HCT116 (cell line): ENCODE results near the gene C8A. TPM values are rescaled to one million over a fixed set of nuclear protein-coding genes. Genes with fewer than 3 reads are reported as not detected.

Experiments
- ATAC-seq: fragments of 200-7000 bp; cut with Tn5 transposase; 2 replicates; pipeline ENCODE4 v1.9.1; 2020; ENCODE audit warnings: mild to moderate bottlenecking, moderate library complexity
- BruUV-seq: library from RNA; stranded (reverse); fragments of 400-500 nt; replicated peaks from 2 replicates; lab custom pipeline; 2021; lab: Mats Ljungman, UMichigan
- CTCF ChIA-PET: fragments of 300-600 bp; sonication (Branson Sonifier 250); formaldehyde crosslinking; loops from one replicate; lab custom pipeline; 2021; ENCODE audit warnings: antibody characterized with exemption; lab: Charles Lee
- POLR2A ChIA-PET: fragments of 300-600, 350-600 bp; sonication (Branson Sonifier 250); formaldehyde crosslinking; loops from one replicate; lab custom pipeline; 2021; ENCODE audit warnings: antibody characterized with exemption; lab: Charles Lee
- RAD21 ChIA-PET, 2 experiments: fragments of 300-600 bp; sonication (Branson Sonifier 250); formaldehyde crosslinking; loops; one replicate each; lab custom pipeline; 2023; ENCODE audit warnings: low total read pairs in 2 of 2; ENCODE audit not compliant: uncharacterized antibody in 2 of 2, unreplicated experiment in 2 of 2, low non-redundant PET in 1 of 2; lab: Charles Lee
- DNase-seq: peaks from one replicate; pipeline ENCODE4 v3.0.0-alpha.2; 2010; ENCODE audit warnings: low read depth, low spot score
- H2AFZ ChIP-seq: fragments of 200-600 bp; shearing (Covaris generic), sonication (generic); 2 replicates; pipeline ENCODE4 v1.6.1; 2017; ENCODE audit warnings: low read depth, mixed run types, mixed read lengths, antibody characterized with exemption, low read length; ENCODE audit not compliant: poor library complexity, severe bottlenecking
- H3K27ac ChIP-seq: 2 replicates; pipeline ENCODE4 v1.5.1; 2012; ENCODE audit warnings: low read depth, low read length
- H3K27me3 ChIP-seq: fragments of 200-600 bp; sonication (generic); 2 replicates; pipeline ENCODE4 v1.6.1; 2016; ENCODE audit warnings: mixed run types, low read length, mixed read lengths; ENCODE audit not compliant: insufficient read depth
- H3K36me3 ChIP-seq, 2 experiments: fragments of 200-500 bp in 1 of 2; fragments of 200-600 bp in 1 of 2; sonication (Bioruptor generic) in 1 of 2; sonication (generic) in 1 of 2; 2 replicates each; pipeline versions ENCODE4 v1.5.1 to v1.6.1; 2014 to 2016; ENCODE audit warnings: low read length in 2 of 2, inconsistent platforms in 1 of 2, mixed read lengths in 1 of 2, mixed run types in 1 of 2; ENCODE audit not compliant: insufficient read depth in 2 of 2, control insufficient read depth in 1 of 2
- H3K4me1 ChIP-seq, 2 experiments: fragments of 200-600 bp in 1 of 2; sonication (generic) in 1 of 2; 2 replicates each; pipeline versions ENCODE4 v1.5.1 to v1.6.1; 2012 to 2017; ENCODE audit warnings: low read length in 2 of 2, inconsistent platforms in 1 of 2, mild to moderate bottlenecking in 1 of 2, mixed read lengths in 1 of 2, mixed run types in 1 of 2, moderate library complexity in 1 of 2; ENCODE audit not compliant: insufficient read depth in 2 of 2, control insufficient read depth in 1 of 2
- H3K4me2 ChIP-seq: fragments of 200-600 bp; sonication (generic); 2 replicates; pipeline ENCODE4 v1.6.1; 2017; ENCODE audit warnings: mixed run types, low read length, mixed read lengths
- H3K4me3 ChIP-seq, 2 experiments: fragments of 200-600 bp in 1 of 2; sonication (generic) in 1 of 2; replicated peaks in 1 of 2; 2 replicates each; pipeline ENCODE4 v1.5.1; 2011 to 2016; ENCODE audit warnings: low read length in 2 of 2, control low read depth in 1 of 2, low read depth in 1 of 2, mild to moderate bottlenecking in 1 of 2, mixed read lengths in 1 of 2, mixed run types in 1 of 2
- H3K79me2 ChIP-seq: fragments of 200-600 bp; sonication (generic); 2 replicates; pipeline ENCODE4 v1.6.1; 2017; ENCODE audit warnings: mild to moderate bottlenecking, mixed run types, low read length, moderate library complexity, mixed read lengths; ENCODE audit not compliant: insufficient read depth
- H3K9ac ChIP-seq: fragments of 200-600 bp; sonication (generic); 2 replicates; pipeline ENCODE4 v1.6.1; 2016; ENCODE audit warnings: low read length, mixed read lengths
- H3K9me2 ChIP-seq: fragments of 200-600 bp; sonication (generic), shearing (Covaris generic); 2 replicates; pipeline ENCODE4 v1.6.1; 2017; ENCODE audit warnings: mixed run types, mild to moderate bottlenecking, moderate library complexity; ENCODE audit not compliant: insufficient read depth
- H3K9me3 ChIP-seq, 2 experiments: fragments of 200-500 bp in 1 of 2; fragments of 200-600 bp in 1 of 2; sonication (Bioruptor generic) in 1 of 2; sonication (generic) in 1 of 2; 2 replicates each; pipeline ENCODE4 v1.6.1; 2014 to 2017; ENCODE audit warnings: low read length in 2 of 2, mixed read lengths in 2 of 2, inconsistent platforms in 1 of 2, low read depth in 1 of 2, mild to moderate bottlenecking in 1 of 2, mixed run types in 1 of 2, moderate library complexity in 1 of 2; ENCODE audit not compliant: control insufficient read depth in 1 of 2, insufficient read depth in 1 of 2
- H4K20me1 ChIP-seq: fragments of 200-600 bp; sonication (generic), shearing (Covaris generic); 2 replicates; pipeline ENCODE4 v1.6.1; 2017; ENCODE audit warnings: mixed run types, mild to moderate bottlenecking, moderate library complexity; ENCODE audit not compliant: insufficient read depth
- CBX3 ChIP-seq: IDR thresholded peaks from 2 replicates; pipeline ENCODE4 v1.6.1; 2012; ENCODE audit warnings: low read depth
- EGR1 ChIP-seq: IDR thresholded peaks from 2 replicates; pipeline ENCODE4 v1.6.1; 2012; ENCODE audit warnings: low read depth
- EZH2 ChIP-seq: fragments of 200-600 bp; sonication (generic); IDR thresholded peaks from 2 replicates; pipeline ENCODE4 v1.6.1; 2017; ENCODE audit warnings: antibody characterized with exemption, mixed run types
- EZH2phosphoT487 ChIP-seq: fragments of 200-600 bp; IDR thresholded peaks from 2 replicates; pipeline ENCODE4 v1.6.1; 2018; ENCODE audit warnings: antibody characterized with exemption, borderline replicate concordance
- RAD21 ChIP-seq: IDR thresholded peaks from 2 replicates; pipeline ENCODE4 v1.6.1; 2012; ENCODE audit warnings: low read depth, mild to moderate bottlenecking
- SIN3A ChIP-seq: IDR thresholded peaks from 2 replicates; pipeline ENCODE4 v1.6.1; 2012; ENCODE audit warnings: low read depth
- SP1 ChIP-seq: IDR thresholded peaks from 2 replicates; pipeline ENCODE4 v1.6.1; 2012; ENCODE audit warnings: low read depth
- ZFX ChIP-seq: fragments of 450-650 bp; IDR thresholded peaks from 2 replicates; pipeline ENCODE4 v1.6.1; 2017
- intact Hi-C: fragments of 100-400 bp; cut with micrococcal nuclease; formaldehyde crosslinking; loops from 2 replicates; pipeline ENCODE4 v1.10.0; 2022
- total RNA-seq: library from RNA; stranded (reverse); gene quantifications from one replicate; pipeline ENCODE4 v1.2.1, GENCODE V29; 2021; ENCODE audit not compliant: unreplicated experiment

The C8A gene
- total RNA-seq, 1 experiment from 2014 or later, result 0.10 TPM

- RAD21 ChIA-PET, result no interaction called here
- H3K4me1 ChIP-seq, result no peaks in the 10 kb centered on the region
- POLR2A ChIA-PET, result no interaction called here
- DNase-seq (no peak), ATAC-seq (no peak)
- intact Hi-C loops, result no loop called here
- no TSS peak for BruUV-seq
- H3K79me2 ChIP-seq, result no peaks in the 10 kb centered on the region
- H3K4me3 ChIP-seq, result no peak overlapping the region
- peaks cover 4% of the 10 kb centered on the region; the same call in 1 of the 2 replicates for H3K27me3 ChIP-seq
- no peak overlapping the region for H2AFZ ChIP-seq
- TF ChIP-seq EGR1, result no peak
- TF ChIP-seq RAD21, result no peak
- TF ChIP-seq ZFX, result no peak
- no peak for TF ChIP-seq SIN3A
- TF ChIP-seq EZH2, result no peak
- TF ChIP-seq CBX3, result no peak
- no peaks in the 10 kb centered on the region for H3K9me2 ChIP-seq
- H3K9me3 ChIP-seq, result no peaks in the 10 kb centered on the region
- CTCF ChIA-PET, result no interaction called here
- no peaks in the 10 kb centered on the region for H4K20me1 ChIP-seq
- no peak overlapping the region for H3K27ac ChIP-seq
- H3K9ac ChIP-seq, result no peak overlapping the region
- no peaks in the 10 kb centered on the region for H3K36me3 ChIP-seq
- no peak overlapping the region for H3K4me2 ChIP-seq
These were observed 26.8 kb downstream of the C8A start for GRCh38 chr1:56881417-56881816.

DNA sequence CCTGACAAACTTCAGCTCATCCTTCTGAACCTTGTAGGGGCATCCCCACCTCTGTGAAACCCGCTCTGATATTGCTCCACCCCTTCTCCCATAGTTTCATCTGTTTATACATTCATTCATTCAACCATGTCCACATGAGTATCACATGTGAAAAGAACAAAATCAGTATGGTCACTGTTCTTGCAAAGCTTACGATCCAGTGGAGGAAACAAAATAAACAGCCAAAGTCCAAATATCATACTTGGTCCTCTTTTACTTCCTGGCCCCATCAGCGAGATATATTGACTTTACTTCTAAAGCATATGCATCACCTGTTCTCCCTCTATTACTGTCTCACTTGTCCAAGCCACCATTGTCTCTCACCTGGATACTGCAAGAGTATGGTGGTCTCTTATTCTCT is 35.6 kb downstream of the C8A start:
- Histone ChIP-seq H3K9me2 (no peaks in the 10 kb centered on the region), H3K4me1 (no peaks in the 10 kb centered on the region), H4K20me1 (no peaks in the 10 kb centered on the region), H3K27me3 (peaks cover 40% of the 10 kb centered on the region), H3K4me3 (no peak overlapping the region), H3K27ac (no peak overlapping the region), H3K9me3 (no peaks in the 10 kb centered on the region), H2AFZ (no peak overlapping the region), H3K4me2 (no peak overlapping the region), H3K79me2 (no peaks in the 10 kb centered on the region), H3K9ac (no peak overlapping the region), H3K36me3 (no peaks in the 10 kb centered on the region)
- ChIA-PET POLR2A (no interaction called here), RAD21 (no interaction called here), CTCF (no interaction called here)
- ATAC-seq (no peak), DNase-seq (no peak)
- no TSS peak for BruUV-seq
- intact Hi-C loops, result no loop called here
- TF ChIP-seq SP1 (no peak), EZH2phosphoT487 (no peak)
